HTR-8/SVneo (cell line): ENCODE data around the gene LACC1.

Experiments
- DNase-seq: peaks from one replicate; pipeline ENCODE4 v3.0.0; 2011; ENCODE audit warnings: low spot score, mixed read lengths; ENCODE audit not compliant: insufficient read length
- FAIRE-seq: peaks from 2 replicates; lab custom pipeline; 2011; peaks lifted over from hg19 to GRCh38; lab: Jason Lieb, UNC

Gene LACC1

GRCh38 chr13:43881580-43881979 is 1.9 kb downstream of the LACC1 start:
- FAIRE-seq, result no peak
- DNase-seq, result no peak

- FAIRE-seq (no peak), DNase-seq (no peak)
These were observed 3.9 kb downstream of the LACC1 start for GRCh38 chr13:43883631-43884030.

GRCh38 chr13:43884222-43884621 is 4.5 kb downstream of the LACC1 start:
- FAIRE-seq (no peak), DNase-seq (no peak)

GRCh38 chr13:43894438-43894837 is 14.7 kb downstream of the LACC1 start:
- no peak for FAIRE-seq

GRCh38 chr13:43895940-43896339 is 16.2 kb downstream of the LACC1 start:
- DNase-seq (no peak), FAIRE-seq (no peak)

More at GRCh38 chr13:43894438-43894837, 14.7 kb downstream of the LACC1 start:
- DNase-seq, result no peak

- FAIRE-seq, result no peak
- DNase-seq, result peak; percentile 28
These were observed 25.8 kb downstream of the LACC1 start for GRCh38 chr13:43905435-43906031.

GRCh38 chr13:43908156-43909126 is 28.7 kb downstream of the LACC1 start:
- FAIRE-seq (no peak), DNase-seq (peak; percentile 4)

- no peak for FAIRE-seq
- no peak for DNase-seq
These were observed 31.2 kb downstream of the LACC1 start for GRCh38 chr13:43910856-43911255.

- FAIRE-seq, result no peak
- DNase-seq, result no peak
These were observed 31.6 kb downstream of the LACC1 start for GRCh38 chr13:43911278-43911677.

GRCh38 chr13:43911871-43912270 is 32.2 kb downstream of the LACC1 start:
- no peak for FAIRE-seq
- no peak for DNase-seq

- FAIRE-seq (no peak), DNase-seq (no peak)
These were observed 35.7 kb downstream of the LACC1 start for GRCh38 chr13:43915451-43915850.

- DNase-seq (no peak), FAIRE-seq (no peak)
These were observed 37.1 kb downstream of the LACC1 start for GRCh38 chr13:43916828-43917227.

GRCh38 chr13:43918636-43919035 is 38.9 kb downstream of the LACC1 start:
- DNase-seq, result no peak
- FAIRE-seq, result no peak

- no peak for FAIRE-seq
- DNase-seq, result no peak
These were observed 41.4 kb downstream of the LACC1 start for GRCh38 chr13:43920965-43921674.

- no peak for FAIRE-seq
- no peak for DNase-seq
These were observed 45.0 kb downstream of the LACC1 start for GRCh38 chr13:43924549-43925245.

GRCh38 chr13:43929947-43930346 is 50.2 kb downstream of the LACC1 start:
- no peak for FAIRE-seq
- no peak for DNase-seq

GRCh38 chr13:43933378-43933777 is 53.7 kb downstream of the LACC1 start:
- FAIRE-seq, result no peak
- no peak for DNase-seq

- no peak for DNase-seq
- no peak for FAIRE-seq
These were observed 54.6 kb downstream of the LACC1 start for GRCh38 chr13:43934273-43934672.

GRCh38 chr13:43935878-43936277 is 56.2 kb downstream of the LACC1 start:
- DNase-seq, result no peak
- FAIRE-seq, result no peak

GRCh38 chr13:43936647-43937046 is 56.9 kb downstream of the LACC1 start:
- FAIRE-seq, result no peak
- no peak for DNase-seq
